ENCODE results near the gene GPC6. TPM values are rescaled to one million over a fixed set of nuclear protein-coding genes. Genes with fewer than 3 reads are reported as not detected.

Gene GPC6
- total and polyA plus RNA-seq, 9 of the 15 experiments (the other 6 are each of a cell fraction or from before 2014, with no cell fraction given) = under 0.01 to 0.20 (median 0.01) TPM; not detected in 4

DNA sequence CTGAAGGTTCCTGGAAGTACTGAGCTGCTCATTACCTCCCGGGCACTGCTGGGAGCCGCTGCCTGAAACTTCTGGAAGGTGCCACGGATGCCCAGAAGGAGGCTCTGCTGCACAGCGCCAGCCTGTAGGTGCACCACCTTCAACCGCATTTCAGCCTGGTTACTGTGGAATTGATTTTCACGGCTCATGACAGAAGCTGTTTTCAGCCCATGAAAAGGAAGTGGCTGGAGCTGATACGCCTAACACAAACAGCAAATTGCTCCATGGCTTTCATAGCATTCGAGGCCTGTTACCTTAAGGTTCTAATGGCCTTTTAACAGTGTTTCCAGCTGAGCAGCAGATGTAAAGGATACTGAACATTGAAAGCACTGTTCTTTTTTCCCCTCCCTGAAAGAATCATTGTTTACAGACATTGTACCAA is 22.0 kb downstream of the GPC6 start (continued):
- TF ChIP-seq, protein P1, sequence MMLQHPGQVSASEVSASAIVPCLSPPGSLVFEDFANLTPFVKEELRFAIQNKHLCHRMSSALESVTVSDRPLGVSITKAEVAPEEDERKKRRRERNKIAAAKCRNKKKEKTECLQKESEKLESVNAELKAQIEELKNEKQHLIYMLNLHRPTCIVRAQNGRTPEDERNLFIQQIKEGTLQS (IDR thresholded peaks at IDR 0.05) = no peak
- TF ChIP-seq, protein P1 (CRISPR knock-in tag; conservative IDR thresholded peaks at IDR 0.05) = 0 out of 2 replicates have a peak, but pooled peaks have one; percentile 54
- TF ChIP-seq, protein P2, sequence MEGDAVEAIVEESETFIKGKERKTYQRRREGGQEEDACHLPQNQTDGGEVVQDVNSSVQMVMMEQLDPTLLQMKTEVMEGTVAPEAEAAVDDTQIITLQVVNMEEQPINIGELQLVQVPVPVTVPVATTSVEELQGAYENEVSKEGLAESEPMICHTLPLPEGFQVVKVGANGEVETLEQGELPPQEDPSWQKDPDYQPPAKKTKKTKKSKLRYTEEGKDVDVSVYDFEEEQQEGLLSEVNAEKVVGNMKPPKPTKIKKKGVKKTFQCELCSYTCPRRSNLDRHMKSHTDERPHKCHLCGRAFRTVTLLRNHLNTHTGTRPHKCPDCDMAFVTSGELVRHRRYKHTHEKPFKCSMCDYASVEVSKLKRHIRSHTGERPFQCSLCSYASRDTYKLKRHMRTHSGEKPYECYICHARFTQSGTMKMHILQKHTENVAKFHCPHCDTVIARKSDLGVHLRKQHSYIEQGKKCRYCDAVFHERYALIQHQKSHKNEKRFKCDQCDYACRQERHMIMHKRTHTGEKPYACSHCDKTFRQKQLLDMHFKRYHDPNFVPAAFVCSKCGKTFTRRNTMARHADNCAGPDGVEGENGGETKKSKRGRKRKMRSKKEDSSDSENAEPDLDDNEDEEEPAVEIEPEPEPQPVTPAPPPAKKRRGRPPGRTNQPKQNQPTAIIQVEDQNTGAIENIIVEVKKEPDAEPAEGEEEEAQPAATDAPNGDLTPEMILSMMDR (IDR thresholded peaks at IDR 0.05 in 2 of 3, conservative IDR thresholded peaks at IDR 0.05 in 1 of 3; ENCODE audit: insufficient read depth in 2 of 3, low read depth in 1 of 3, low read length in 3 of 3) = peak in 1 of 3 experiments; percentile 86; a peak in 2 of 6 replicates

DNA sequence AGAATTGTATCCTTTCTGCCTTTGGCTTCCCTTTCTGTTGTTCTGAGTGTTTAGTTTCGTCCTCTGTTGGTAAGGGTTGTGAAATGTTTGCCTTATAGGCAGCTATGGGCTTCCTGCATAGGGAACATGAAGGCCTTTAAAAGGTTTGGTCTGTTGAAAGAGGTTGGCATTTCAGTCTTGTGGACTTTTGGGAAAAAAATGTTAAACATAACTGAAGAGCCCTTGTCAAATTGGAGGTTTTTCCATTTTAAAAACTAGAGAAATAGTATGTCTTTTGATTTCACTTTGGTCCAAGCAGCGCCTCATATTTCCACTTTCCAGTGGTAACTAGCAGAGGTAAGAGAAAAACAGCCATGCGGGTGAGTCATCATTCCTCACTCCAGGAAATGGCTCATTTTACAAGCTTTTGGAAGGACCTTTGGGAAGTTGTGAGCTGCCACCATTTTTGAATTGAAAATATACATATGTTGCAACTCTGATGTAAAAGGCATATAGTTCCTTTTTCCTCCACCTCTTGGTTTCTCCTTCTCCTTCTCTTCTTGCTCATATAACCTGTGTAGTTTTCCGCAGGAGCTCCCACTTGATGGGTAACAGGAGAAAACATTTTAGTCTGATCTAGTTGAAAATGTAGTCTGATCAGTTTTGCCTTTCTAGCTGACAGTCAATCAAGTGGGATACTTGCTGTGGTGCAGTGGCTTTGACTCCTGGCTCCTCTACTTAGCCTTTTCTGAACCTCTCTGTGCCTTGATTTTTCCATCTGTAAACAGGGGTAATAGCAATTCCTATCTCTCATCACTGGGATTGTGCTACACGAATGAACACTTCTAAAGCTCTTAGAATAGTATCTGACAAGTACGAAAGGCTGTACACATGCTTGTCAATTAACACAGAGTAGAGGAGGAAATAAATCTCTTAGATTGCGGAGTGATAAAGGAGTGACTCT is 23.0 kb downstream of the GPC6 start:
- no peak for FAIRE-seq
- H3K27ac ChIP-seq (ENCODE audit: extremely low read depth, low read depth, low read length) = no peak overlapping the region
- no peaks in the 10 kb centered on the region for H3K27me3 ChIP-seq (ENCODE audit: control insufficient read depth in 2 of 2, insufficient read depth in 2 of 2, low read length in 2 of 2)
- DNase-seq (ENCODE audit: extremely low read depth in 1 of 4, low spot score in 3 of 4) = peak in 1 of 4 experiments; percentile 52
- no peaks in the 10 kb centered on the region for H4K20me1 ChIP-seq (replicated peaks; ENCODE audit: control insufficient read depth, insufficient read depth, low read length)
- H3K36me3 ChIP-seq (ENCODE audit: control insufficient read depth, insufficient read depth, low read length) = no peaks in the 10 kb centered on the region
- in situ Hi-C loops (cut with MboI) (no loop called here), intact Hi-C loops (cut with micrococcal nuclease) (no loop called here)
- 14% methylated on average over 7 of the region's 7 CpGs for WGBS (ENCODE audit: insufficient coverage, low coverage, missing lambda C conversion rate)
- peak overlapping the region; percentile 3; the same call in 1 of the 2 replicates for H2AFZ ChIP-seq (ENCODE audit: low read depth, low read length)
- no peak overlapping the region for H3K9ac ChIP-seq (ENCODE audit: insufficient read depth in 1 of 2, low read depth in 2 of 2, low read length in 2 of 2)
- BruUV-seq (replicated peaks) = no TSS peak
- no peak overlapping the region for H3K4me3 ChIP-seq
- POLR2A ChIA-PET = interaction anchor here (0.7 to 1.7 kb wide), 10 partner anchors 8 to 29 kb away, joined by 3 to 7 read pairs (median 4); partner anchors contain the start of gene GPC6
- H3K9me3 ChIP-seq (replicated peaks; ENCODE audit: control insufficient read depth, insufficient read depth, low read depth, low read length) = no peaks in the 10 kb centered on the region
- no peak overlapping the region for H3K4me2 ChIP-seq (ENCODE audit: insufficient read depth, low read length)
- H3K4me1 ChIP-seq (replicated peaks in 1 of 2; ENCODE audit: control insufficient read depth in 2 of 2, insufficient read depth in 2 of 2, low read length in 2 of 2) = no peaks in the 10 kb centered on the region; a peak in 2 of 5 replicates
- no peaks in the 10 kb centered on the region for H3K79me2 ChIP-seq (ENCODE audit: control insufficient read depth, insufficient read depth, low read length)
- no peaks in the 10 kb centered on the region for H3K9me1 ChIP-seq (ENCODE audit: control insufficient read depth, insufficient read depth, low read length)
- CTCF ChIA-PET (ENCODE audit: low intra/inter-chr PET ratio) = no interaction called here
- peak; percentile 45 for ATAC-seq
- TF ChIP-seq, protein P3, sequence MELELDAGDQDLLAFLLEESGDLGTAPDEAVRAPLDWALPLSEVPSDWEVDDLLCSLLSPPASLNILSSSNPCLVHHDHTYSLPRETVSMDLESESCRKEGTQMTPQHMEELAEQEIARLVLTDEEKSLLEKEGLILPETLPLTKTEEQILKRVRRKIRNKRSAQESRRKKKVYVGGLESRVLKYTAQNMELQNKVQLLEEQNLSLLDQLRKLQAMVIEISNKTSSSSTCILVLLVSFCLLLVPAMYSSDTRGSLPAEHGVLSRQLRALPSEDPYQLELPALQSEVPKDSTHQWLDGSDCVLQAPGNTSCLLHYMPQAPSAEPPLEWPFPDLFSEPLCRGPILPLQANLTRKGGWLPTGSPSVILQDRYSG (tag; conservative IDR thresholded peaks at IDR 0.05; ENCODE audit: low read depth) = no peak
- TF ChIP-seq MCM5 (IDR thresholded peaks at IDR 0.05; ENCODE audit: low read depth) (no peak), MAFF (IDR thresholded peaks at IDR 0.05; ENCODE audit: low read length) (0 out of 2 replicates have a peak, but pooled peaks have one; percentile 33), JUN (IDR thresholded peaks at IDR 0.05; ENCODE audit: borderline replicate concordance, low read depth, low read length) (peak; percentile 87), JUN (CRISPR knock-in tag; IDR thresholded peaks at IDR 0.05; ENCODE audit: borderline replicate concordance) (no peak), FOS (IDR thresholded peaks at IDR 0.05; ENCODE audit: extremely low read depth, insufficient read length) (no peak), CHD4 (IDR thresholded peaks at IDR 0.05; ENCODE audit: insufficient read depth, insufficient replicate concordance, low read depth, low read length, poor library complexity, severe bottlenecking) (no peak), MTA2 (IDR thresholded peaks at IDR 0.05; ENCODE audit: low read depth) (no peak), PHB2 (IDR thresholded peaks at IDR 0.05; ENCODE audit: low read depth) (no peak), KLF13 (tag; IDR thresholded peaks at IDR 0.05; ENCODE audit: borderline replicate concordance, low read depth) (no peak)
- TF ChIP-seq, protein P1 (IDR thresholded peaks at IDR 0.05) = no peak
- TF ChIP-seq, protein P1 (CRISPR knock-in tag; conservative IDR thresholded peaks at IDR 0.05) = peak; percentile 22; the same call in 1 of the 2 replicates
